ENCODE results near the gene RIC1.

DNA sequence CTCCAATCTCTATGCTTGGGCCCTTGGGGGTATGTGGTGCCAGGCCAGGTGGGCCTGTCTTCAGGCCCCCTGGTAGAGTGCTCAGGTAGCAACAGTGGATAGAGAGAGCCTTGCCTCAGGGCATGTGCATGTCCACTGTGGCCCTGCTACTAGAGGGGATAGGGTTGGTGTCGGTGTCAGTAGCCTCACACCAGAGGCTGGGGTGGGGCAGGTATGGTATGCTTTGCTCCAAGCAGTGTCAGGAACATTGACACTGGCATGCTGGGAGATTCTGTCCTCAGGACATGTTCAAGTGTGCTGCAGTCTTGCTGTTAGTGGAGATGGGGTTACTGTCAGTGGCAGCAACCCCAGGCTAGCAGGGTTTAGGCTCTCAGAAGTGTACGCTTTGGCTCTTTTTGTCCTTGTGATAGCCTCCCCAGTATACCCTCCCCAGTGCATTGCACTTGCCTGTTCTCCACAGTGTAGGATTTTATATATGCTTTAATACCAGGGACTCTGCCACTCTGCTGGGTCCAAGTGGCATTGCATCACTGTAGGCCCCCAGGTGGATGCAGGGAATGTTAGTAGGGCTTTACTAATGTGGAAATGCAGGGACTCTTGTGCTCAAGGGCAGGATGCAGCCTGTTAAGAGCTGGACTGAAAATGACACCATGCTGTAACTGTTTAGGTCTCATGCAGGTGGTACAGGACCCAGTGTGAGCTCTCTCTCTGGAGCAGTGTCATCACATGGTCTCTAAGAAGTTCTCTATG, 21.6 kb downstream of the RIC1 start:
- TF ChIP-seq, protein P1, sequence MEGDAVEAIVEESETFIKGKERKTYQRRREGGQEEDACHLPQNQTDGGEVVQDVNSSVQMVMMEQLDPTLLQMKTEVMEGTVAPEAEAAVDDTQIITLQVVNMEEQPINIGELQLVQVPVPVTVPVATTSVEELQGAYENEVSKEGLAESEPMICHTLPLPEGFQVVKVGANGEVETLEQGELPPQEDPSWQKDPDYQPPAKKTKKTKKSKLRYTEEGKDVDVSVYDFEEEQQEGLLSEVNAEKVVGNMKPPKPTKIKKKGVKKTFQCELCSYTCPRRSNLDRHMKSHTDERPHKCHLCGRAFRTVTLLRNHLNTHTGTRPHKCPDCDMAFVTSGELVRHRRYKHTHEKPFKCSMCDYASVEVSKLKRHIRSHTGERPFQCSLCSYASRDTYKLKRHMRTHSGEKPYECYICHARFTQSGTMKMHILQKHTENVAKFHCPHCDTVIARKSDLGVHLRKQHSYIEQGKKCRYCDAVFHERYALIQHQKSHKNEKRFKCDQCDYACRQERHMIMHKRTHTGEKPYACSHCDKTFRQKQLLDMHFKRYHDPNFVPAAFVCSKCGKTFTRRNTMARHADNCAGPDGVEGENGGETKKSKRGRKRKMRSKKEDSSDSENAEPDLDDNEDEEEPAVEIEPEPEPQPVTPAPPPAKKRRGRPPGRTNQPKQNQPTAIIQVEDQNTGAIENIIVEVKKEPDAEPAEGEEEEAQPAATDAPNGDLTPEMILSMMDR (IDR thresholded peaks at IDR 0.05), result no peak
- TF ChIP-seq POLR2A (IDR thresholded peaks at IDR 0.05), result no peak

All from prostate gland (tissue), 2 donors.